OCI-LY7 (cell line): ENCODE results near the gene FOXJ2. TPM values are rescaled to one million over a fixed set of nuclear protein-coding genes. Genes with fewer than 3 reads are reported as not detected.
A peak's percentile ranks its signal among the peaks of the same experiment; 100 is the strongest.

Experiments
- BruUV-seq: library from RNA; stranded (reverse); fragments of 400-500 nt; replicated peaks from 2 replicates; lab custom pipeline; 2021; lab: Mats Ljungman, UMichigan
- CTCF ChIA-PET: fragments of 300-600 bp; sonication (Branson Sonifier 250); formaldehyde crosslinking; loops from one replicate; lab custom pipeline; 2022; ENCODE audit warnings: antibody characterized with exemption; ENCODE audit not compliant: unreplicated experiment; lab: Charles Lee
- POLR2A ChIA-PET: fragments of 300-600 bp; sonication (Branson Sonifier 250); formaldehyde crosslinking; loops from one replicate; lab custom pipeline; 2022; ENCODE audit warnings: antibody characterized with exemption; lab: Charles Lee
- DNase-seq: peaks from one replicate; pipeline ENCODE4 v3.0.0-alpha.2; 2015; ENCODE audit warnings: low spot score
- H2AFZ ChIP-seq: fragments of 200-600 bp; sonication (generic), shearing (Covaris generic); 2 replicates; pipeline ENCODE4 v1.6.1; 2014; ENCODE audit warnings: mild to moderate bottlenecking, antibody characterized with exemption, low read length, moderate library complexity
- H3K27ac ChIP-seq: fragments of 200-600 bp; sonication (generic); 2 replicates; pipeline ENCODE4 v1.5.1; 2014; ENCODE audit warnings: mixed run types, low read depth, mild to moderate bottlenecking, moderate library complexity, low read length, inconsistent platforms; ENCODE audit not compliant: poor library complexity, severe bottlenecking
- H3K36me3 ChIP-seq: fragments of 200-600 bp; sonication (generic); 2 replicates; pipeline ENCODE4 v1.6.1; 2014; ENCODE audit warnings: mild to moderate bottlenecking, antibody characterized with exemption, low read length, moderate library complexity, mixed read lengths; ENCODE audit not compliant: insufficient read depth
- H3K4me1 ChIP-seq: fragments of 200-600 bp; sonication (generic); 2 replicates; pipeline ENCODE4 v1.5.1; 2014; ENCODE audit warnings: mild to moderate bottlenecking, low read length; ENCODE audit not compliant: insufficient read depth, poor library complexity, severe bottlenecking
- H3K4me2 ChIP-seq: fragments of 200-600 bp; sonication (generic); 2 replicates; pipeline ENCODE4 v1.6.1; 2014; ENCODE audit warnings: mild to moderate bottlenecking, low read length
- H3K4me3 ChIP-seq: fragments of 200-600 bp; sonication (generic); 2 replicates; pipeline ENCODE4 v1.5.1; 2014; ENCODE audit warnings: mild to moderate bottlenecking, low read depth, low read length; ENCODE audit not compliant: poor library complexity, severe bottlenecking
- H3K79me2 ChIP-seq: fragments of 200-600 bp; sonication (generic); 2 replicates; pipeline ENCODE4 v1.6.1; 2016; ENCODE audit warnings: low read depth, mild to moderate bottlenecking, low read length, moderate library complexity, mixed read lengths; ENCODE audit not compliant: insufficient read depth
- H3K9me2 ChIP-seq: fragments of 200-600 bp; sonication (generic); 2 replicates; pipeline ENCODE4 v1.6.1; 2016; ENCODE audit warnings: mild to moderate bottlenecking, low read length, mixed read lengths; ENCODE audit not compliant: insufficient read depth
- H3K9me3 ChIP-seq: fragments of 200-600 bp; sonication (generic); 2 replicates; pipeline ENCODE4 v1.6.1; 2014; ENCODE audit warnings: mild to moderate bottlenecking, mixed run types, low read length, mixed read lengths
- H4K20me1 ChIP-seq: fragments of 200-600 bp; sonication (generic); 2 replicates; pipeline ENCODE4 v1.6.1; 2014; ENCODE audit warnings: mild to moderate bottlenecking, antibody characterized with exemption, low read length, moderate library complexity, mixed read lengths; ENCODE audit not compliant: insufficient read depth
- CTCF ChIP-seq: fragments of 200-600 bp; sonication (generic); conservative IDR thresholded peaks from 2 replicates; pipeline ENCODE4 v1.5.1; 2014; ENCODE audit warnings: mild to moderate bottlenecking, antibody characterized with exemption, low read length, moderate library complexity, mixed read lengths
- EZH2phosphoT487 ChIP-seq: fragments of 200-600 bp; sonication (generic); IDR thresholded peaks from 2 replicates; pipeline ENCODE4 v1.6.1; 2018; ENCODE audit warnings: low read depth, borderline replicate concordance, mild to moderate bottlenecking, mixed run types, antibody characterized with exemption, low read length, moderate library complexity, mixed read lengths
- intact Hi-C: fragments of 100-400 bp; cut with micrococcal nuclease; formaldehyde crosslinking; loops from one replicate; pipeline ENCODE4 v1.10.0; 2022; ENCODE audit not compliant: unreplicated experiment
- total RNA-seq, 2 experiments: library from RNA; depleted of rRNA in 1 of 2; stranded (reverse); fragments of >200 nt in 1 of 2; shearing (Covaris generic) in 1 of 2; gene quantifications; 2 replicates each; pipeline ENCODE4 v1.2.3, GENCODE V29; 2014 to 2022

The FOXJ2 gene
- total RNA-seq, 2 experiments from 2014 or later: 5.7 to 9.3 TPM

GRCh38 chr12:8037046-8037663 is 4.6 kb downstream of the FOXJ2 start:
- Histone ChIP-seq H3K79me2 (no peaks in the 10 kb centered on the region), H3K4me3 (no peak overlapping the region), H4K20me1 (no peaks in the 10 kb centered on the region), H3K9me2 (no peaks in the 10 kb centered on the region), H2AFZ (no peak overlapping the region), H3K27ac (no peak overlapping the region), H3K4me1 (peaks cover 48% of the 10 kb centered on the region), H3K9me3 (no peaks in the 10 kb centered on the region), H3K36me3 (peaks cover 9% of the 10 kb centered on the region; the same call in 1 of the 2 replicates), H3K4me2 (peak overlapping the region; percentile 43)
- TF ChIP-seq CTCF (no peak), EZH2phosphoT487 (no peak)
- peak; percentile 75 for DNase-seq
- CTCF ChIA-PET: interaction anchor here (0.6 kb wide), 1 partner anchor 395 kb away, joined by 3 read pairs; no protein-coding TSS in a partner anchor
- POLR2A ChIA-PET: interaction anchor here (1.2 kb wide), 1 partner anchor 10 kb away, joined by 4 read pairs; no protein-coding TSS in a partner anchor
- BruUV-seq: no TSS peak
- intact Hi-C loops: loop anchor here (10.0 kb wide), 1 partner anchor 392 kb away; no protein-coding TSS in a partner anchor

- no peak for DNase-seq
- intact Hi-C loops: loop anchor here (10.0 kb wide), 1 partner anchor 393 kb away; no protein-coding TSS in a partner anchor
- Histone ChIP-seq H3K4me2 (peak overlapping the region; percentile 36), H3K36me3 (peaks cover 9% of the 10 kb centered on the region; the same call in 1 of the 2 replicates), H4K20me1 (no peaks in the 10 kb centered on the region), H3K79me2 (no peaks in the 10 kb centered on the region), H2AFZ (no peak overlapping the region), H3K4me3 (no peak overlapping the region), H3K27ac (no peak overlapping the region), H3K9me2 (no peaks in the 10 kb centered on the region), H3K9me3 (no peaks in the 10 kb centered on the region), H3K4me1 (peaks cover 47% of the 10 kb centered on the region)
- BruUV-seq: no TSS peak
- POLR2A ChIA-PET: interaction anchor here (1.2 to 1.4 kb wide), 2 partner anchors 10 kb away, joined by 3 to 4 read pairs; no protein-coding TSS in a partner anchor
- no peak for TF ChIP-seq EZH2phosphoT487
- no peak for TF ChIP-seq CTCF
- CTCF ChIA-PET: no interaction called here
Measured at GRCh38 chr12:8037947-8038346, 5.4 kb downstream of the FOXJ2 start.
